VCaP (cell line): Measurements from ENCODE around the gene PDE4D.

ENCODE experiments used
- H3K27ac ChIP-seq: fragments of 450-650 bp; 2 replicates; pipeline ENCODE4 v1.5.1; 2017
- CTCF ChIP-seq: fragments of 450-650 bp; conservative IDR thresholded peaks from 2 replicates; pipeline ENCODE4 v1.5.1; 2017; ENCODE audit warnings: mild to moderate bottlenecking, moderate library complexity

PDE4D gene

DNA sequence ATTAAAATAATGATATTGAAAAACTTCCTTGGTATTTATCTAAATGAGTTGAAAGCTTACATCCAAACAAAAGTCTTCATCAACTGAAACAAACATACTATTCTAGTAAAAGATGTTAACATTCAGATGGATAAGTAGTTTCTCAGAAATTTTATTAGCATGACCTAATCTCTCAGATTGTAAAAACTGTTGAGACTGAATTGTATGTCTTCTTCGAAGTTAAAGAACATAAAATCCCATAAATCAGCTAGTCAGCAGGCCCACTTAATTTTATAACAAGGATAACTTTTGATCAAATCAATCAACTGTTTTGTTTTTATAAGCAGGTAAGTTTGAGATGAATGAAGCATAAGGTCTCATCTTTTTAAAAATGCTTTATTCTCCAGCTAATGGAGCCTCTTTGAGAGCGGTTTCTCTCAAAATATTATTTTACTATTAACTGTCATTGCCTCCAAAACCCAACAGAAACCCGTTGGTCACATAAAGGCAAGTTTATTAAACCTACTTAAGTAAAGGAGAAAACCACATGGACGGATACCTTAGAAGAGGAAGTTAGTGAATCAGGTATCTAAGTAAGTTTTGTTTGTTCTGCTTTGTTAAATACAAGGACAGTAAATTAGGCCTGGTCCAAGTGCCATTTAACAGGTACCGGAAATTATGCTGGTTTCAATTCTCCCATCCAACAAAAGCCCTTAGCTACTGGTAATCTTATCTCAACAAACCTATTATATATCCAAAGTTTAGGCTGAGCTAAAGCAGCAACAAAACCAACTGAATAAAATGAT lies 457.0 kb downstream of the PDE4D start:
- TF ChIP-seq CTCF: no peak

DNA sequence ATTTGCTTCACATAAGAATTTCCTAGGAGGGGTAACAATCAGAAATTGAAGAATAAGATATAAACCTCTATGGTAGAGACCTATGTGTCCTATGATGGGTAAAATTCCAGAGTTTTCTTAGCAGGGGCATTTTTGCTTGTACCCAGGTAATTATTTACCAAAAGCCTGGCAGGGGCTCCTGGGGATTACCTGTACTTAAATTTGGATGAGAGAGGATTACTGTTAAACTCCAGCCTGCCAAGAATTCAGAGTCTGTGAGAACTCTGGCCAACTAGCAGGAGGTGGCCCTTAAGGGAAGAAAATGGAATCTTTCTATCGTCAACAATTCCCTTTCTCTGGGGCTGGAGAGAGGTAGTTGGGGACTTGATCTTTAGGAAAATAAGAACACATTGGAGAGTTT lies 460.4 kb downstream of the PDE4D start:
- H3K27ac ChIP-seq: no peak overlapping the region
- TF ChIP-seq CTCF: no peak

More for the DNA sequence above, 457.0 kb downstream of the PDE4D start:
- H3K27ac ChIP-seq: peak overlapping the region; percentile 39

DNA sequence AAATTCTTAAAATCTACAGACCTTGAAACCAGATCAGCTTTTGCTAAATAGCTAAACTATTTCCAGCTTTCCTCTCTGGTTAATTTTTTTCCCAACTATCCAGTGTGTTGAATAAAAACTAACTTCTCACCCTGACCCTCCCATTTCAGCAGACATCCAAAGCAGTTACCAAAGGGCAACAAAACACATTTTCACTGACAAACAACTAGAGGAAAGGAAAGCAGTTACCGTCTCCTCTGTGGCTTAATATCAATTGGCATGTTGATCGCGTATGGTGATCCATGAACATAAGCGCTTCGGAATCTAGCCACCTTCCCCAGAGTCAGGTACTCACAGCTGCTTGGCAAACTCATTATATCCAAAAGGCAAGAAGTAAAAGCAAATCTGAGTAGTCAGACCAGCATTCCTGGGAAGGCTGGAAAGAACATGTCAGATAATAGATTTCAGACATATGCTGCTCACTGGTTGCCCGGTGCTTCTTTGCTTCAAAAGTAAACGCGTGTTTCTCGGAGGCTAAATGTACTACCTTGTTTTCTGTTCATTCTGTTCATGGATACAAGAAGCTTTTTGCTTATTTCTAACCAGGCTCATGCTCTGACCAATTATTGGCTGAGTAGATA lies 463.4 kb downstream of the PDE4D start:
- no peak overlapping the region for H3K27ac ChIP-seq
- TF ChIP-seq CTCF: no peak

DNA sequence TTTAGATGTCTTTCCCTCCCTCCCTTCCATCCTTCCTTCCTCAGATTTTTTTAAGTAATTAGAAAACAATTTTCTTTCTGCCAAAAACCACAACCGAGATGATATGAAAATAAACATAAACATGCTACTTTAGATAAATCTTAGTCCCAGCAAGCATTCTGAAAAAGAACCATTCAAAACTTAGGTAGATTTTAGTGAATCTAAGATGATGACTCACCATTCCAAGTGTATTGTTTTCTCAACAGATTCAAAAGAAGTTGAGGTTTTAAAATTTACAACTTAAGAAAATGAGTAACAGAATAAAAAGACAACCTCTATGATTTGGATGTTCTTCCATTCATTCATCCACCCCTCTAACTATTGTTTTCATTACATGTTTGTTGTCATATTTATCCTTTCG lies 465.1 kb downstream of the PDE4D start:
- TF ChIP-seq CTCF: no peak
- no peak overlapping the region for H3K27ac ChIP-seq

- no peak for TF ChIP-seq CTCF
Observed at GRCh38 chr5:59424515-59424914, 469.0 kb downstream of the PDE4D start.

DNA sequence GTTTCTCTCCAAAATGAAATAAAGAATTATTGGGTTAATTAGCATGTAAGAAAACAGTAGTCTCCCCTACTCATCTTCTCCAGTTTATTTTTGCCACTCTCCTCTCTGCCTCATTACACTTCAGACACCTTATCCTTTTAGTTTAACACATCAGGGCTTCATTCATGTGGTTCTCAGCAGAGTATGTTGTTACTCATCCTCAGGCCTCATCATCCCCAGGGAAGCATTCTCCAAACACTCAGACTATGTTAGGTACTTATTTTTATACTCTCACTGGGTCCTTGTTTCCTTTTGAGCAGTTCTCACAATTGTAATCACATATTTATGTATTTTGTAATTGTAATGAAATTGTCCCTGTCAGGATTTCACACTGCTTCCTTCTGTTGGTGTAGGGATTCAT lies 470.5 kb downstream of the PDE4D start:
- no peak overlapping the region for H3K27ac ChIP-seq
- TF ChIP-seq CTCF: no peak

More at GRCh38 chr5:59424515-59424914, 469.0 kb downstream of the PDE4D start:
- H3K27ac ChIP-seq: no peak overlapping the region

- TF ChIP-seq CTCF: no peak
- no peak overlapping the region for H3K27ac ChIP-seq
Observed at GRCh38 chr5:59421986-59422941, 471.3 kb downstream of the PDE4D start.
